GF-D8 (cell line): ENCODE measurements around the gene ZHX3.

Experiments used
- DNase-seq: peaks from one replicate; lab custom pipeline; 2025; lab: John Stamatoyannopoulos, UW

ZHX3 gene

GRCh38 chr20:41293269-41294037, 24.1 kb downstream of the ZHX3 start:
- DNase-seq = no peak

DNA sequence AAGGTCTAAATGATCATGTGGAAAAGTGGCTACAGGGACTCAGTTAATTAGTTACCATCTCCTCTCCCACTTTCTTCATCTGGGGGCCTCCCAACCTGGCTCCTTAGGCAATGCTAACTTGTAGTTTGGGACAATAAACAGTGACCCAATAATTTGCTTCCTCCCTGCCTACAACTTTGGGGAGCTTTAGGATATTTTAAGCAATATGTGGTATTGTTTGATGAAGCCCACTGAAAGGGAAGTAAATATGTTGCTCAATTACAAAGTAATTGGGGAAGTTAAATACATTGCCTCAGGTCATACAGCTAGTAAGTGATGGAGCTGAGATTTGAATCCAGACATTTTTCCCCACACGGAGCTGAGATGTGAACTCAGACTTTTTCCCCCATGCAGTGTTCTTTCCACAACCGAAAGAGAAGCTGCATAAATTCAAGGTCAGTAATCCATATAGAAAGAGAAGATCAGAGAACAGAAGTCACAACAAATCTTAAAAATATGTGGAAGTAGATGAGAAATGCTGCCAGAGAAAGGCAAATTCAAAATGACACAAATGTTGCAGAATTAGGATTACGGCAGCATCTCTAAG, 26.6 kb downstream of the ZHX3 start:
- peak; percentile 33 for DNase-seq

- no peak for DNase-seq
Measured at GRCh38 chr20:41287327-41287726, 30.2 kb downstream of the ZHX3 start.

DNA sequence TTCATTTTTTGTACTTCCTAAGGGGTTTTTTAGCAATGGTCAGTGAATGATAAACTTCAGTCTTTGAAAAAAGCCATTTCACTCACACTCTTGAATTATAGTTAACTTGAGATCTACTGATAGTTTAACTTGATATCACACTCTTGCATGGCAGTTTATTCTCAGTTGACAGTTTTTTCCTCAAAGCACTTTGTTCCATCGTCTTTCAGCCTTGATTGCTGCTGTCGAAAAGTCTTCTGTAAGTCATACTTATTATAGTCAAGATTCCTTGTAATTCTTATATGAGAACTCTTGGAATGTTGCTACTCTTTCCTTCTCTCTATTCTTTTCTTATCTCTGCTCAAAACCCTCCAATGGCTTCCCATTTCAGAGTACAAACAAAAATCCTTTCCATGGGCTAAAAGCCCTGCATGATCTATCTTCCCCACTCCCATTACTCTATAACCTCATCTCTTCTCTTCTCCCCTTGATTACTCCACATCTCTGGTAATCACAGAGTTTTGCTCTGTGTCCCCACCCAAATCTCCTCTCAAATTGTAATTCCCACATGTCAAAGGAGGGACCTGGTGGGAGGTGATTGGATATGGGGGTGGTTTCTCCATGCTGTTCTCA, 31.2 kb downstream of the ZHX3 start:
- DNase-seq = no peak

DNA sequence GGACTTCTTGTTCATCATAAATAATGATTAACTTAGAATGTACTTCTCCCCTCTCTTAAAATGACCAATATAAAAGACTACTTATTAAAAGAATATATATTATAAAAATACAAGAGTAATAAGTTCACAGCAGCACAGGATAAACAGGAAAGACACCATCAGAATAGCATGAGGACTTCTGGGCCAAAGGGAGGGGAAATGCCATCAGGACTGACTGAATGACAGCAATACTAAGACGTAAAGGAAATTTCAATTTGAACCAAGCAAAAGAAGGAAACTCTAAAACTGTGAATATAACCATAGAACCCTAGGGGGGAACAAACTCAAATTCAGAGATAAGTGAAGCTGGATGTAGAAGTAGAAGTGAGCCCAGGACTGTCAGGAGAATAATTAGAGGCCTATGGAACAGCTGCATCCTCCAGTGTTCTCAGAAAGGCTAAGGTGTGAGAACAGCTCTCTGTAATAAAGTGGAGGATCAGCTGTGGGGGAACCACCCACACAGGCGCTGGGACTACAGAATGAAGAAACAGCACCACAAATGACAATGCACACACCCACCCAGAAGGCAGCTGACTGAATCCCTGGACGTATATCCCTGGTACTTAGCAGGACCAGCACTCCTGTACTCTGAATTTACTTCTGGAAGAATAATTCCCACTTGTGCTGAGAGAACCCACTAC, 37.8 kb downstream of the ZHX3 start:
- no peak for DNase-seq

DNA sequence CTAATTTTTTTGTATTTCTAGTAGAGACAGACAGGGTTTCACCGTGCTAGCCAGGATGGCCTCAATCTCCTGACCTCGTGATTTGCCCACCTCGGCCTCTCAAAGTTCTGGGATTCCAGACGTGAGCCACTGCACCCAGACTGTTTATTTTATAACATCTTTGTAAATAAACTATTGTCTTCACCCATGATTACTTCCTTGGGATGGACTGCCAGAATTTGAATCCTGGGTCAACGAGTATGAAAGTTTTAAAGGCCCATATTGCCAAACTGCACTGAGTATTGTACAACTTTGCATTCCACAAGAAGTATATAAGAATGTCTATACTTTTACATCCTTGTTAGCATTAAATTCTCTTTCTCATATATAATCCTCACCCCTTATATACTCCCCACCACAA, 38.6 kb downstream of the ZHX3 start:
- DNase-seq = no peak

- no peak for DNase-seq
Measured at GRCh38 chr20:41277049-41277448, 40.5 kb downstream of the ZHX3 start.

GRCh38 chr20:41276317-41276751, 41.2 kb downstream of the ZHX3 start:
- DNase-seq = no peak

DNA sequence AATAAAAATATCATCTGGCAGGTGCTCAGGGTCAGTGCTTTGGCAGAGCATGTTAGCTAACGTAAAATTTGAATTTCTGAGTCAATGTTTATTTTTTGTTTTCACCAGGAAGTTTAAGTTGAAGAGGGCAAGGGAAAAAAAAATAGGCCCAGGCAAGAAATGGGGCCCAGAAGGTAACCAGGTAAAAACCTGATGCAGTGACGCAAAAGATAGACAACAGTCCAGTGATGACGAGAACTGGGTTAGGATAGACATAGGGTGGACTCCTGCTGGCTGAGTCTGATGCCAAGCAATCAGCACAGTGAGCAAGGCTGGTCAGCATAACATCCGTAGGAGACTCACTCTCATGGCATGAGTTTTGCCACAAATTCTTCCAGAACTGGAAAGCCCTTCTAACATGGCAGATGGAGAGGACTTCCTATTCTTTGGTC, 42.2 kb downstream of the ZHX3 start:
- no peak for DNase-seq

DNA sequence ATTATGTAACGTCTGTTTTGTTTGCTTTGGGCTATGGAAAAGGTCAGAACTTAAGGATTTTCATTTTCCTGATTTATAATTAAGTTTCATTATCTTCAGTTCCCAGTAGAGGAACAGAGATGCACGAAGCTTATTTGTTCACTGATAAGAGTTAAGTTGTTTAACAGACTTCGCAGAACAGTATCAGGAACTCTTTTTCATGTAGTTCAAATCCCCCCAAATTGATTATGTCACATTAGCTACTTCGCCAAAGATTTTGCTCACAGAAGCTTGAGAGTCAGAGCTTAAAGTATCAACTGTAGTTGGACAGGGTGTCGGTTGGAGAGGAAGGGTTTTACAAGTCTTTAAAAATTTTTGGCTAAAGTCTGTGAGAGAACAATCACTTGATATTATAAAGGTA, 43.4 kb downstream of the ZHX3 start:
- no peak for DNase-seq

GRCh38 chr20:41273445-41273844, 44.1 kb downstream of the ZHX3 start:
- DNase-seq = no peak

- DNase-seq = no peak
Measured at GRCh38 chr20:41272339-41272738, 45.2 kb downstream of the ZHX3 start.

DNA sequence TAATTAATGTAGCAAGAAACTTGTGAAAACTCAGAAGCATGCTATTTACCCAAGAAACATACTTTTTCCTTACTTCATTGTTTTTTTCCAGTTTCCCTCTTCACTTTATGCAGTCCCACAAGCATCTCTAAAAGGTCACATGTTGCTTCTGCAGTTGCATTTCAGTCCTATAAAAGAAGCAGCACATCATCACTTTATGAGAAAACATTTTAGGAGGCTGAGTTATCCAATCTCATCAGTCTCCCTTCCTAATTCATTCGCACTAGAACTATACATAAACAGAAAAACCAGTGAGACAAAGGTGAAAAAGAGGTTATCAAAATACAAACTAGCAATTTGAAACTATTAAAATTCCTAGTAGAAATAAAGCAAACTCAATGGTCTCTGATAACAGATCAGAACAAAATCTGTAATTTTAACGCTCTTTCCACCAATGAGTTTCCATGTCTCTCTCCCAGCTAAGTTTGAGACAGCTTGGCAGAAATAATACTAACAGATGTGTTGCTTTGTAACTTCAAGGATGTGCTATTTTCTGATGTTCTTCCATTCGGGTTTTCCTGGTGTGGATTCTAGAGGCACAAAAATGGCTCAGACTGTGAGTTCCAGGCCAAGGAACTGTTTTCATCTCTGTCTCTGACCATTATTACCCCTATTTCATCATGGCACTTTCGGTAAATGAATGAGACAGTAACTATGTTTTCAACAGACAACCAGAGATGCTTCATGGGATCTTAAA, 48.4 kb downstream of the ZHX3 start:
- no peak for DNase-seq

DNA sequence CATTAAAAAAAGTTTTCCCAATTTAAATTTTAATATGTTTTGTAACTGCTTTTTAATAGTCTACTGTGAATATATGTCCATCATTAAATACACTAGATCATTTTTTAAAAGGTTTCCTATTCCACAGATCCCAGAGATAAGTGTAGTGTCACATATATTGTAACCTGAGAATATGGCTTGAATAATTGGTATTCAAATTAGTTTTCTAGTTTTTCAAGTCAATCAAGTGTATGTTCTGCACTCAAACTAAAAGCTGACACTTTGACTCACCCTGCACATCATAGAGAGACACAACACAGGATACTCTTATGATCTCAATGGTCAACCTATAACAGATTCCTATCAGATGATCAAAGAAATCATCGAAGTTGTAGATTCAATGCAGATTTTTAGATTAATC, 49.1 kb downstream of the ZHX3 start:
- no peak for DNase-seq

- no peak for DNase-seq
Measured at GRCh38 chr20:41265938-41266337, 51.6 kb downstream of the ZHX3 start.

DNA sequence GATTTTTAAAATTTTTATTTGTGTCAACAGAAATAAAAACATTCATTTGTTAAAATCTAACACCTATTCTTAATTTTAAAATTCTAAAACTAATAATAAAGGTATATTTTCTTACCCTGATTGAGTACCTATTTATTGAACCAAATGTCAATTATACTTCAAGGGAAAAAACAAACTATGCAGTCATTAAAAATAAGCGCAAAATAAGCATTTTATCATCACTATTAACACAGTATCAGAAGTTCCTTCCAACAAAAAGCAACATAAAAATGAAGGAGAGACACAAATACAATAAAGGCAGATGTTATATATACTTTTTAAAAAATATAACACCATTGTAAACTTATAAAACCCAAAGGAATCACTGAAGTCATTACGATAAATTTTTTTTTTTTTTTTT, 52.7 kb downstream of the ZHX3 start:
- DNase-seq = no peak

DNA sequence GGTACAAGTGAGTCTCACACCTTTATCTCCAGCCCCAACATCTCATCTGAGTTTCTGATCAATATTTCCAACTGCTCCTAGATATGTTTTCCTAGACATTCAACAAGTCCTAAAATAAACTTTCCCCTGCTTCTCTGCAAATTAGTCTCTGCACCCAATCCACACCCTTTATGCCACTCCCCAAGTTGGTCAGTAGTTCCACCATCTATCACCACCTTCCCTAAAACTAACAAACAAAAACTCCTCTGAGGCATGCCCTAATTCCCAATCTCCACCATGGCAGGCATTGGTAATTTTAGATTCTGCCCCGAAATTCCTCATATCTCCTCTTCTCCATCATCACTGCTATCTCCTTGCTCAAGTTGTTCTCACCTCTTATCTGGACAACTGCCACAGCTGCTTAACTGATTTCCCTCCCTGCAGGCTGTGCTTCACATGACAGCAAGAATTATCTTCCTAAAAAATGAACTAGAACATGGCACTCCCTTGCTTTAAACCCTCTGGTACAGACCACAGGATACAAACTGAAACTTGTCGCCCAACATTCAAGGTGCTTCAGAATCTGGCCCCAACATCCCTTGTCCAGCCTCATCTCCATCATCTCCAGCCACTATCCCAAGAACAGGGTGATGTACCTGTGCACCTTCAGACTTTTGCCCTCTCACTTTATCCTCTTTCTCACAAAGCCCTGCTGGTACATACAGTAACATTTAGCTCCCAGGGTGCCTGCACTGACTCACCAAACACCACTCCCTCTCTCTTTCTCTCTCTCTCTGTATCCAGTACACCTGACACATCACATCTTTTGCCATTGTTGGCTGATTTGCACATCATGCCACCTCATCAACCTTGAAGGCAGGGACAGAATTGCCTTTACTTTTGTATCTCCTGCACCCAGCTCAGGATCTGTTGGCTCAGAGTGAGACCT, 55.5 kb downstream of the ZHX3 start:
- DNase-seq = no peak

- no peak for DNase-seq
Measured at GRCh38 chr20:41261260-41261659, 56.3 kb downstream of the ZHX3 start.

- DNase-seq = no peak
Measured at GRCh38 chr20:41260734-41261220, 56.8 kb downstream of the ZHX3 start.

DNA sequence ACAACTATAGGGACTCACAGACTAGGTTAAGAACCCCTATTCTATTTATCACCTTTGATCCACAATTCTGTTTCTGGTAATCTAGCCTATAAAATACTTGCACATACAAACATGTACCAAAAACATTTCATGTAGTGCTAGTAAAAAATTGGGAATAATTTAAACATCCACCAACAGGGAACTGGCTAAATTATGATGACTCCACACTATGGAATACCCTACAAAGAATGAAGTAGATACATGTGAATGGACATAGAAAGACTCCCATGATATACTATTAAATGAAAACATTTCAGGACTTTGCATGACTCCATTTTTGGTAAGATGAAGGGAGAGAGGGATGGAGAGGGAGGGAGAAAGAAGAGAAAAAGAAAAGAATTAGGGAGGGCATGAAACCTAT, 58.2 kb downstream of the ZHX3 start:
- no peak for DNase-seq

- DNase-seq = no peak
Measured at GRCh38 chr20:41258474-41258873, 59.1 kb downstream of the ZHX3 start.
